Measurements from ENCODE around the gene CEP164. TPM values are rescaled to one million over a fixed set of nuclear protein-coding genes. Genes with fewer than 3 reads are reported as not detected.

Gene CEP164
- total and polyA plus RNA-seq, 2 of the 4 experiments (the other 2 are of a cell fraction) = 23.3 to 26.9 TPM

GRCh38 chr11:117457835-117458234, 130.2 kb downstream of the CEP164 start:
- H4K8ac ChIP-seq (ENCODE audit: low read depth in 2 of 2, low read length in 2 of 2) = no peak overlapping the region
- no peak overlapping the region for H4K5ac ChIP-seq (ENCODE audit: low read depth, low read length)
- no peak overlapping the region for H2BK15ac ChIP-seq (ENCODE audit: low read depth, low read length)
- CTCF ChIA-PET = no interaction called here
- no peaks in the 10 kb centered on the region for H4K20me1 ChIP-seq (ENCODE audit: insufficient read depth, low read length)
- no peak overlapping the region for H3K23ac ChIP-seq (ENCODE audit: low read depth, low read length)
- H2BK120ac ChIP-seq (ENCODE audit: low read depth, low read length) = no peak overlapping the region
- H2AFZ ChIP-seq (replicated peaks; ENCODE audit: low read length, poor library complexity) = peak overlapping the region; percentile 14
- no peak overlapping the region for H2BK20ac ChIP-seq (ENCODE audit: low read depth, low read length)
- H3K9me3 ChIP-seq (ENCODE audit: control insufficient read depth, insufficient read depth, low read length) = no peaks in the 10 kb centered on the region; the same call in 1 of the 2 replicates
- H3K27me3 ChIP-seq (ENCODE audit: control insufficient read depth, insufficient read depth, low read length) = peaks cover 14% of the 10 kb centered on the region
- H3K79me1 ChIP-seq (ENCODE audit: low read depth in 1 of 2, low read length in 2 of 2) = no peaks in the 10 kb centered on the region
- in situ Hi-C loops (cut with MboI; ENCODE audit: low sequenced_read_pairs) = no loop called here
- no peak overlapping the region for H3K9ac ChIP-seq (ENCODE audit: low read depth, low read length)
- H3K4ac ChIP-seq (ENCODE audit: low read depth, low read length) = no peak overlapping the region
- WGBS, 2 experiments (ENCODE audit: extremely low coverage in 2 of 2, insufficient read length in 1 of 2) = no CpG with 5 or more reads among the region's 9 CpGs
- BruUV-seq (replicated peaks) = no TSS peak
- no peak overlapping the region for H3K4me2 ChIP-seq (ENCODE audit: low read depth, low read length)
- no peak overlapping the region for H2AK5ac ChIP-seq (ENCODE audit: low read depth, low read length)
- H3K56ac ChIP-seq (ENCODE audit: extremely low read depth, insufficient read depth, low read length) = no peak overlapping the region
- no peaks in the 10 kb centered on the region for H3K9me1 ChIP-seq (ENCODE audit: insufficient read depth, low read length)
- H3K36me3 ChIP-seq (ENCODE audit: control insufficient read depth, insufficient read depth, low read length) = no peaks in the 10 kb centered on the region
- no peak overlapping the region for H3K4me3 ChIP-seq (ENCODE audit: insufficient read depth, low read depth, low read length)
- H3K27ac ChIP-seq (ENCODE audit: insufficient read depth, low read length) = no peak overlapping the region
- H4K91ac ChIP-seq (ENCODE audit: insufficient read depth, low read depth, low read length) = no peak overlapping the region
- dilution Hi-C loops (cut with HindIII; ENCODE audit: low sequenced_read_pairs, unreplicated experiment) = no loop called here
- no peak for DNase-seq
- intact Hi-C loops (cut with micrococcal nuclease) = no loop called here
- H3K14ac ChIP-seq (replicated peaks; ENCODE audit: low read depth, low read length) = no peak overlapping the region
- no peak for ATAC-seq (ENCODE audit: low read depth)
- no peak overlapping the region for H2BK5ac ChIP-seq (ENCODE audit: low read depth, low read length, poor library complexity, severe bottlenecking)
- H2AK9ac ChIP-seq (replicated peaks; ENCODE audit: low read depth, low read length, poor library complexity) = no peak overlapping the region
- TF ChIP-seq ELK1 (IDR thresholded peaks at IDR 0.05; ENCODE audit: borderline replicate concordance, low read depth, low read length) (no peak), BHLHE40 (IDR thresholded peaks at IDR 0.05; ENCODE audit: low read depth, low read length) (no peak), MXI1 (IDR thresholded peaks at IDR 0.05; ENCODE audit: borderline replicate concordance, low read depth, low read length) (no peak), CHD1 (IDR thresholded peaks at IDR 0.05; ENCODE audit: low read depth, low read length) (no peak), CTCF (conservative IDR thresholded peaks at IDR 0.05; ENCODE audit: low read depth, low read length) (no peak), MAFK (IDR thresholded peaks at IDR 0.05; ENCODE audit: low read depth, low read length) (no peak), RFX5 (IDR thresholded peaks at IDR 0.05; ENCODE audit: low read depth, low read length) (no peak)
- POLR2A ChIA-PET (ENCODE audit: unreplicated experiment) = no interaction called here
- H3K4me1 ChIP-seq (ENCODE audit: control insufficient read depth, insufficient read depth, low read length) = no peaks in the 10 kb centered on the region
- H3K18ac ChIP-seq (ENCODE audit: low read depth, low read length) = no peak overlapping the region

All from IMR-90 (cell line).